Mesenchymal stem cell (in vitro differentiated cells and primary cell): ENCODE results near the gene ARFGAP3.

Experiments used
- DNase-seq: peaks from one replicate; pipeline ENCODE4 v3.0.0-alpha.2; 2013
- H2AFZ ChIP-seq: one replicate; pipeline ENCODE4 v1.6.1; 2013; ENCODE audit warnings: low read depth, mild to moderate bottlenecking, control low read depth, inconsistent platforms, low read length, moderate library complexity
- H2AK5ac ChIP-seq: 2 replicates; pipeline ENCODE4 v1.6.1; 2013; ENCODE audit warnings: low read length, moderate library complexity, mild to moderate bottlenecking, inconsistent platforms; ENCODE audit not compliant: severe bottlenecking
- H2BK120ac ChIP-seq: one replicate; pipeline ENCODE4 v1.6.1; 2013; ENCODE audit warnings: low read depth, mild to moderate bottlenecking, inconsistent platforms, low read length, moderate library complexity
- H2BK12ac ChIP-seq, 2 experiments: one replicate each; pipeline ENCODE4 v1.6.1; 2013; ENCODE audit warnings: inconsistent platforms in 2 of 2, low read length in 2 of 2, mild to moderate bottlenecking in 2 of 2, moderate library complexity in 2 of 2, control low read depth in 1 of 2
- H2BK15ac ChIP-seq: one replicate; pipeline ENCODE4 v1.6.1; 2013; ENCODE audit warnings: mild to moderate bottlenecking, low read depth, inconsistent platforms; ENCODE audit not compliant: poor library complexity, severe bottlenecking
- H2BK5ac ChIP-seq: 2 replicates; pipeline ENCODE4 v1.6.1; 2013; ENCODE audit warnings: low read depth, mild to moderate bottlenecking, low read length, control low read depth, inconsistent platforms; ENCODE audit not compliant: poor library complexity, severe bottlenecking
- H3K14ac ChIP-seq, 2 experiments: one replicate each; pipeline ENCODE4 v1.6.1; 2013; ENCODE audit warnings: inconsistent platforms in 2 of 2, low read length in 2 of 2, control low read depth in 1 of 2, mild to moderate bottlenecking in 1 of 2, moderate library complexity in 1 of 2
- H3K18ac ChIP-seq, 2 experiments: one replicate each; pipeline ENCODE4 v1.6.1; 2013; ENCODE audit warnings: inconsistent platforms in 2 of 2, low read length in 2 of 2, control low read depth in 1 of 2, low read depth in 1 of 2, mild to moderate bottlenecking in 1 of 2
- H3K23ac ChIP-seq, 2 experiments: one replicate each; pipeline ENCODE4 v1.6.1; 2013; ENCODE audit warnings: inconsistent platforms in 2 of 2, low read length in 2 of 2, mild to moderate bottlenecking in 2 of 2, moderate library complexity in 2 of 2, control low read depth in 1 of 2
- H3K27ac ChIP-seq: 2 replicates; pipeline ENCODE4 v1.5.1; 2013; ENCODE audit warnings: mild to moderate bottlenecking, moderate library complexity, low read length, control low read depth, inconsistent platforms; ENCODE audit not compliant: poor library complexity, severe bottlenecking
- H3K27me3 ChIP-seq, 2 experiments: 2 replicates each; pipeline versions ENCODE4 v1.6.1 to v1.7.0; 2013; ENCODE audit warnings: low read length in 2 of 2, mild to moderate bottlenecking in 2 of 2, moderate library complexity in 2 of 2, control low read depth in 1 of 2, inconsistent platforms in 1 of 2; ENCODE audit not compliant: control insufficient read depth in 1 of 2, insufficient read depth in 1 of 2
- H3K36me3 ChIP-seq, 2 experiments: 2 replicates each; pipeline versions ENCODE4 v1.6.1 to v1.7.0; 2013; ENCODE audit warnings: low read length in 2 of 2, control low read depth in 1 of 2, inconsistent platforms in 1 of 2, low read depth in 1 of 2, mild to moderate bottlenecking in 1 of 2; ENCODE audit not compliant: insufficient read depth in 2 of 2, control insufficient read depth in 1 of 2
- H3K4ac ChIP-seq, 2 experiments: one replicate each; pipeline ENCODE4 v1.6.1; 2013; ENCODE audit warnings: inconsistent platforms in 2 of 2, low read length in 2 of 2, mild to moderate bottlenecking in 2 of 2, moderate library complexity in 2 of 2, control low read depth in 1 of 2, low read depth in 1 of 2
- H3K4me1 ChIP-seq: 2 replicates; pipeline ENCODE4 v1.6.1; 2013; ENCODE audit warnings: low read depth, low read length, control low read depth; ENCODE audit not compliant: control insufficient read depth, insufficient read depth
- H3K4me2 ChIP-seq: 2 replicates; pipeline ENCODE4 v1.6.1; 2013; ENCODE audit warnings: low read length, mild to moderate bottlenecking, inconsistent platforms; ENCODE audit not compliant: poor library complexity, severe bottlenecking
- H3K4me3 ChIP-seq, 2 experiments: 2 replicates each; pipeline versions ENCODE4 v1.5.1 to v1.7.0; 2013; ENCODE audit warnings: low read length in 2 of 2, mild to moderate bottlenecking in 2 of 2, control low read depth in 1 of 2, low read depth in 1 of 2; ENCODE audit not compliant: insufficient read depth in 1 of 2
- H3K79me1 ChIP-seq: replicated peaks from 2 replicates; pipeline ENCODE4 v1.6.1; 2013; ENCODE audit warnings: mild to moderate bottlenecking, control low read depth, low read length, inconsistent platforms; ENCODE audit not compliant: poor library complexity, severe bottlenecking
- H3K9ac ChIP-seq: 2 replicates; pipeline ENCODE4 v1.7.0; 2013; ENCODE audit warnings: mild to moderate bottlenecking, low read length, moderate library complexity
- H3K9me3 ChIP-seq: 2 replicates; pipeline ENCODE4 v1.7.0; 2013; ENCODE audit warnings: mild to moderate bottlenecking, low read length; ENCODE audit not compliant: control insufficient read depth
- H4K8ac ChIP-seq: one replicate; pipeline ENCODE4 v1.6.1; 2013; ENCODE audit warnings: inconsistent platforms, mild to moderate bottlenecking, low read length, moderate library complexity
- H4K91ac ChIP-seq: one replicate; pipeline ENCODE4 v1.6.1; 2013; ENCODE audit warnings: mild to moderate bottlenecking, low read length, inconsistent platforms
- WGBS: methylation state at CpG from one replicate; pipeline ENCODE4 v1.1.7; 2013; ENCODE audit warnings: mixed read lengths; 5-methylcytosine and 5-hydroxymethylcytosine counted together

ARFGAP3 gene

DNA sequence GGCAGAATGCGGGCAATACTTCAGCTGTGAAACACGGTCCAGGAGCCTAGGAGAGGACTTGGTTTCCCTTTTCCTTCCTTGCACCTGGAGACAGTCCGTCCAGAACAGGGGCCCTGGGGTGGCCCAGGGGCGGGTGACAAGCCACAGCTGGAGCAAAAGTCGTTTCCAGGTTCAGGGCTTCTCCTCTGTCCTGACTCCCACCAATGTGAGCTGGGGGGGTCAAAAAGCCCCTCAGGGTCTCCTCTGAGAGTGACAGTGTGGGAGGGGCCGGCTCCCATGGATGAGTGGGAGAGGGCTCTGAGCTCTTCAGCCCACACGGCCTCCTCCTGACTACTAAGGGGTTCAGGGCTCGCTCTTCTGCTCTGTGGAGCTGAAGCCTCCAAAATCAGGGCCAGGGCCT is 20.1 kb upstream of the ARFGAP3 start:
- Histone ChIP-seq H3K23ac (no peak overlapping the region), H2AK5ac (no peak overlapping the region), H2BK120ac (no peak overlapping the region), H3K9me3 (no peaks in the 10 kb centered on the region), H3K18ac (no peak overlapping the region), H4K8ac (no peak overlapping the region), H3K79me1 (peaks cover 36% of the 10 kb centered on the region), H4K91ac (no peak overlapping the region), H3K14ac (no peak overlapping the region), H2BK5ac (no peak overlapping the region), H2BK12ac (no peak overlapping the region), H3K27me3 (no peaks in the 10 kb centered on the region), H3K4ac (no peak overlapping the region), H3K4me2 (no peak overlapping the region), H2AFZ (no peak overlapping the region), H2BK15ac (no peak overlapping the region), H3K4me1 (peaks cover 28% of the 10 kb centered on the region), H3K36me3 (peaks cover 87 to 93% of the 10 kb centered on the region in 2 experiments), H3K9ac (no peak overlapping the region), H3K27ac (no peak overlapping the region), H3K4me3 (no peak overlapping the region)
- WGBS: 94% methylated on average over 8 of the region's 8 CpGs
- no peak for DNase-seq

DNA sequence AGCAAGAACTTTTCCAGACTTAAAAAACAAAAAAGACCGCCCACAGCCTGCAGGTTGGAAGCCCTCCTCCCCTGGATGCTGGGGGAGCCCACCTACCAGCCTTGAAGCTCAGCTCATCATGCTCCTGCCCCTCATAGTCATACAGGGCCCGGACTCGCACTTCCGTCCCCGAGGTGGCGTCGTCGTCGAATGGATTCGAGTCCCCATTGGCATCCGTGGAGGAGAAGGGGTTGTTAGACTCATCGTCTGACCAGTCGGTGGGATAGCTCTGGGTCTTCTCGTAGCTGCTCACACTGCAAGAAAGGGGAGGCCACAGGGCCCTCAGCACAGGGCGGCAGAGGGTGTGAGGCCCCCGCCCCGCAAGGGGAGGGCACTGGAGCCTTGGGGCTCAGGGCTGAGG is 19.0 kb upstream of the ARFGAP3 start:
- Histone ChIP-seq H3K27me3 (no peaks in the 10 kb centered on the region), H3K36me3 (peaks cover 87 to 93% of the 10 kb centered on the region in 2 experiments), H3K27ac (no peak overlapping the region), H2BK5ac (no peak overlapping the region), H2AFZ (no peak overlapping the region), H3K9ac (no peak overlapping the region), H4K91ac (no peak overlapping the region), H3K18ac (no peak overlapping the region), H3K23ac (no peak overlapping the region), H3K4me3 (no peak overlapping the region), H3K4me2 (no peak overlapping the region), H4K8ac (no peak overlapping the region), H3K9me3 (no peaks in the 10 kb centered on the region), H3K79me1 (peaks cover 37% of the 10 kb centered on the region), H2AK5ac (no peak overlapping the region), H3K4ac (no peak overlapping the region), H2BK15ac (no peak overlapping the region), H2BK120ac (no peak overlapping the region), H2BK12ac (no peak overlapping the region), H3K4me1 (peaks cover 19% of the 10 kb centered on the region), H3K14ac (no peak overlapping the region)
- 97% methylated on average over 17 of the region's 17 CpGs for WGBS
- DNase-seq: no peak

- no peak overlapping the region for H3K27ac ChIP-seq
- H3K4me3 ChIP-seq: no peak overlapping the region
- no peak overlapping the region for H3K4ac ChIP-seq
- peaks cover 34% of the 10 kb centered on the region for H3K79me1 ChIP-seq
- H3K9me3 ChIP-seq: no peaks in the 10 kb centered on the region
- H2AK5ac ChIP-seq: no peak overlapping the region
- WGBS: 99% methylated on average over 5 of the region's 7 CpGs
- H3K27me3 ChIP-seq: no peaks in the 10 kb centered on the region
- H4K8ac ChIP-seq: no peak overlapping the region
- no peak overlapping the region for H3K4me2 ChIP-seq
- peaks cover 6% of the 10 kb centered on the region for H3K4me1 ChIP-seq
- H2AFZ ChIP-seq: no peak overlapping the region
- H2BK15ac ChIP-seq: no peak overlapping the region
- H2BK120ac ChIP-seq: no peak overlapping the region
- H2BK12ac ChIP-seq: no peak overlapping the region
- H3K36me3 ChIP-seq: peaks cover 89 to 94% of the 10 kb centered on the region in 2 experiments
- no peak overlapping the region for H3K18ac ChIP-seq
- no peak for DNase-seq
- no peak overlapping the region for H3K9ac ChIP-seq
- no peak overlapping the region for H3K23ac ChIP-seq
- no peak overlapping the region for H2BK5ac ChIP-seq
- no peak overlapping the region for H3K14ac ChIP-seq
- H4K91ac ChIP-seq: no peak overlapping the region
These were observed 16.9 kb upstream of the ARFGAP3 start for GRCh38 chr22:42874010-42874409.

DNA sequence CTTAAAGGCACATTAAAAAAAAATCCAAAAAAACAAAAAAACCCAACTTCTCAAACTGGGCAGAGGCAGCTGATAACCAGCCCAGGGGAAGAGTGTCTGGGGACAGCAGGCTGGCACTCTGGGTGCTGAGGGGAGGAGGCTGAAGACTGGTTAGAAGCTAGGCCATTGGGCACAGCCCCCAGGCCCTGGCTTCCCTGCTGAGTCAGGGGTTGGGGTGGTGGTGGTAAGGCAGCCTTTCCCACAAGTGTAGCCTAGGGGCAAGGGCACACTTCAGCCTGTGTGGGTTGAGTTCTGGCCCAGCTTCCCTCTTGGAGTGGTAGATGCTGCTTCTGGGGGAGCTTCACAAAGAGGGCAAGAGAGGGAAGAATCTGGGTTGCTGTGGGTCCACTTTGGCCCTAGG is 16.3 kb upstream of the ARFGAP3 start:
- Histone ChIP-seq H3K4me1 (peaks cover 10% of the 10 kb centered on the region), H3K36me3 (peaks cover 89% of the 10 kb centered on the region in 2 experiments), H3K4ac (no peak overlapping the region), H3K4me3 (no peak overlapping the region), H2AK5ac (no peak overlapping the region), H3K18ac (no peak overlapping the region), H4K8ac (no peak overlapping the region), H2BK5ac (no peak overlapping the region), H3K23ac (no peak overlapping the region), H3K9ac (no peak overlapping the region), H3K27ac (no peak overlapping the region), H3K9me3 (no peaks in the 10 kb centered on the region), H3K14ac (no peak overlapping the region), H2BK15ac (no peak overlapping the region), H3K79me1 (peaks cover 36% of the 10 kb centered on the region), H2BK12ac (no peak overlapping the region), H4K91ac (no peak overlapping the region), H3K27me3 (no peaks in the 10 kb centered on the region), H2AFZ (no peak overlapping the region), H2BK120ac (no peak overlapping the region), H3K4me2 (no peak overlapping the region)
- no peak for DNase-seq
